ENCODE results near the gene RFTN1. TPM values are rescaled to one million over a fixed set of nuclear protein-coding genes. Genes with fewer than 3 reads are reported as not detected.

RFTN1 gene
- total and polyA plus RNA-seq, 2 donors (not counting 3 experiments of a cell fraction or from before 2014, with no cell fraction given): 40.3 to 43.3 TPM

- no peaks in the 10 kb centered on the region for H3K9me1 ChIP-seq (replicated peaks; ENCODE audit: control insufficient read depth, extremely low read depth, insufficient read depth, low read length)
- dilution Hi-C loops (cut with MboI; ENCODE audit: extremely low pct_ligation_motif_present, low sequenced_read_pairs): no loop called here
- TF ChIP-seq CTCF (IDR thresholded peaks at IDR 0.05; ENCODE audit: extremely low read depth in 1 of 2, insufficient read depth in 1 of 2, low read depth in 1 of 2, low read length in 2 of 2) (no peak), FOS (IDR thresholded peaks at IDR 0.05; ENCODE audit: borderline replicate concordance, insufficient read depth, low read length) (no peak), GATA2 (IDR thresholded peaks at IDR 0.05; ENCODE audit: insufficient read depth, insufficient read length, low read depth, low read length) (no peak), MAX (IDR thresholded peaks at IDR 0.05; ENCODE audit: insufficient read depth, insufficient read length) (no peak), POLR2AphosphoS5 (IDR thresholded peaks at IDR 0.05; ENCODE audit: insufficient read depth, low read depth, low read length) (no peak), MYC (IDR thresholded peaks at IDR 0.05; ENCODE audit: low read depth, low read length) (no peak), JUN (IDR thresholded peaks at IDR 0.05; ENCODE audit: borderline replicate concordance, insufficient read depth, insufficient read length, low read depth) (no peak)
- H3K4me2 ChIP-seq (ENCODE audit: insufficient read depth, low read length): no peak overlapping the region
- peaks cover 4% of the 10 kb centered on the region for H3K4me1 ChIP-seq (ENCODE audit: control insufficient read depth, extremely low read depth, insufficient read depth, low read length)
- no TSS peak for BruUV-seq (replicated peaks)
- H3K9ac ChIP-seq (replicated peaks; ENCODE audit: extremely low read depth, insufficient read depth, low read length): no peak overlapping the region
- no peaks in the 10 kb centered on the region for H3K27me3 ChIP-seq (ENCODE audit: control insufficient read depth in 2 of 2, insufficient read depth in 2 of 2, low read length in 2 of 2)
- intact Hi-C loops (cut with micrococcal nuclease): loop anchor here (5.0 kb wide), 1 partner anchor 209 kb away; no protein-coding TSS in a partner anchor
- no peaks in the 10 kb centered on the region for H3K79me2 ChIP-seq (ENCODE audit: control insufficient read depth, insufficient read depth, low read length)
- H3K9me3 ChIP-seq (replicated peaks; ENCODE audit: control insufficient read depth, insufficient read depth, low read length): no peaks in the 10 kb centered on the region
- no peak overlapping the region for H3K4me3 ChIP-seq (replicated peaks in 1 of 3; ENCODE audit: insufficient read depth in 1 of 3, low read depth in 1 of 3, low read length in 3 of 3)
- FAIRE-seq (no peak), DNase-seq (ENCODE audit: low read depth, low spot score) (no peak)
- POLR2A ChIA-PET: no interaction called here
- no peak overlapping the region for H3K27ac ChIP-seq (ENCODE audit: insufficient read depth, low read depth, low read length)
- no peak overlapping the region for H2AFZ ChIP-seq (ENCODE audit: low read depth, low read length)
- CTCF ChIA-PET: interaction anchor here (1.3 to 1.8 kb wide), 2 partner anchors 18 to 216 kb away, joined by 3 to 12 read pairs; no protein-coding TSS in a partner anchor
- H4K20me1 ChIP-seq (replicated peaks; ENCODE audit: control insufficient read depth, extremely low read depth, insufficient read depth, low read length): peaks cover 2% of the 10 kb centered on the region
- H3K36me3 ChIP-seq (ENCODE audit: control insufficient read depth in 2 of 2, extremely low read depth in 1 of 2, insufficient read depth in 2 of 2, low read length in 2 of 2): peaks cover 0 to 4% of the 10 kb centered on the region in 2 experiments
Observed at GRCh38 chr3:16308727-16309126, 204.8 kb downstream of the RFTN1 start.
